Measurements from ENCODE around the gene MRPL21. TPM values are rescaled to one million over a fixed set of nuclear protein-coding genes. Genes with fewer than 3 reads are reported as not detected.

The MRPL21 gene
- total and polyA plus RNA-seq, 2 of the 13 experiments (the other 11 are each of a cell fraction or from before 2014, with no cell fraction given) = 61.5 to 100 TPM

DNA sequence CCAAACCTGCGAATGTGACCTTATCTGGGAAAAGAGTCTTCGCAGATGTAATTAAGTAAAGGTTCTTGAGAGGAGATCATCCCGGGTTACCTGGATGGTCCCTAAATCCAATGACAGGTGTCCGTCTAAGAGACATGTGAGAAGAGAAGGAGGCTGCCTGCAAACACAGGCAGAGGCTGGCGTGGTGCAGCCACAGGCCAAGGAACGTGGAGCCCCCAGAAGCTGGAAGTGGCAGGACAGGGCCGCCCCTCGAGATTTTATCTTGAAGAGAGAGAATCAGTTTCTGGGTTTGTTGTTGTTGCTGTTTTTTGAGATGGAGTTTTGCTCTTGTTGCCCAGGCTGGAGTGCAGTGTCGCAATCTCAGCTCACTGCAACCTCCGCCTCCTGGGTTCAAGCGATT lies 43.5 kb upstream of the MRPL21 start:
- Histone ChIP-seq H2AFZ (ENCODE audit: low read length) (no peak overlapping the region), H3K27ac (ENCODE audit: extremely low read length, insufficient read depth, low read length) (no peak overlapping the region), H4K20me1 (ENCODE audit: insufficient read depth, low read length) (no peaks in the 10 kb centered on the region), H3K36me3 (replicated peaks in 1 of 2; ENCODE audit: control insufficient read depth in 1 of 2, insufficient read depth in 2 of 2, low read length in 2 of 2) (no peaks in the 10 kb centered on the region), H3K27me3 (ENCODE audit: control insufficient read depth in 1 of 2, insufficient read depth in 2 of 2, low read length in 2 of 2) (peaks cover 0 to 4% of the 10 kb centered on the region in 2 experiments; a peak in 1 of 5 replicates), H3K4me3 (replicated peaks in 1 of 3; ENCODE audit: insufficient read depth in 1 of 3, low read depth in 2 of 3, low read length in 3 of 3) (no peak overlapping the region), H3K4me2 (ENCODE audit: low read depth, low read length) (no peak overlapping the region), H3K9me3 (ENCODE audit: low read length) (no peaks in the 10 kb centered on the region), H3K9ac (ENCODE audit: insufficient read depth, low read depth, low read length) (no peak overlapping the region), H3K4me1 (ENCODE audit: insufficient read depth, low read length) (no peaks in the 10 kb centered on the region), H3K79me2 (ENCODE audit: insufficient read depth, low read length) (no peaks in the 10 kb centered on the region)
- intact Hi-C loops (cut with micrococcal nuclease; ENCODE audit: unreplicated experiment) (no loop called here), in situ Hi-C loops (cut with HindIII; ENCODE audit: extremely low pct_ligation_motif_present, low pct_unique_long_range_greater_than_20kb) (no loop called here)
- FAIRE-seq (no peak), DNase-seq (ENCODE audit: low spot score) (no peak), ATAC-seq (no peak)
- POLR2A ChIA-PET = no interaction called here
- BruUV-seq (replicated peaks) = no TSS peak
- no peak for TF ChIP-seq ZNF747 (CRISPR knock-in tag; IDR thresholded peaks at IDR 0.05; ENCODE audit: borderline replicate concordance)
- no peak for TF ChIP-seq SRF (IDR thresholded peaks at IDR 0.05; ENCODE audit: low read depth, low read length)
- TF ChIP-seq, protein P1, sequence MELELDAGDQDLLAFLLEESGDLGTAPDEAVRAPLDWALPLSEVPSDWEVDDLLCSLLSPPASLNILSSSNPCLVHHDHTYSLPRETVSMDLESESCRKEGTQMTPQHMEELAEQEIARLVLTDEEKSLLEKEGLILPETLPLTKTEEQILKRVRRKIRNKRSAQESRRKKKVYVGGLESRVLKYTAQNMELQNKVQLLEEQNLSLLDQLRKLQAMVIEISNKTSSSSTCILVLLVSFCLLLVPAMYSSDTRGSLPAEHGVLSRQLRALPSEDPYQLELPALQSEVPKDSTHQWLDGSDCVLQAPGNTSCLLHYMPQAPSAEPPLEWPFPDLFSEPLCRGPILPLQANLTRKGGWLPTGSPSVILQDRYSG (CRISPR knock-in tag; IDR thresholded peaks at IDR 0.05) = no peak
- TF ChIP-seq, protein P2, sequence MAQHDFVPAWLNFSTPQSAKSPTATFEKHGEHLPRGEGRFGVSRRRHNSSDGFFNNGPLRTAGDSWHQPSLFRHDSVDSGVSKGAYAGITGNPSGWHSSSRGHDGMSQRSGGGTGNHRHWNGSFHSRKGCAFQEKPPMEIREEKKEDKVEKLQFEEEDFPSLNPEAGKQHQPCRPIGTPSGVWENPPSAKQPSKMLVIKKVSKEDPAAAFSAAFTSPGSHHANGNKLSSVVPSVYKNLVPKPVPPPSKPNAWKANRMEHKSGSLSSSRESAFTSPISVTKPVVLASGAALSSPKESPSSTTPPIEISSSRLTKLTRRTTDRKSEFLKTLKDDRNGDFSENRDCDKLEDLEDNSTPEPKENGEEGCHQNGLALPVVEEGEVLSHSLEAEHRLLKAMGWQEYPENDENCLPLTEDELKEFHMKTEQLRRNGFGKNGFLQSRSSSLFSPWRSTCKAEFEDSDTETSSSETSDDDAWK (CRISPR knock-in tag; IDR thresholded peaks at IDR 0.05) = no peak
- TF ChIP-seq MAFF (IDR thresholded peaks at IDR 0.05; ENCODE audit: low read depth, low read length) = no peak
- CTCF ChIA-PET (ENCODE audit: low intra/inter-chr PET ratio, low total read pairs) = no interaction called here
- WGBS (ENCODE audit: low lambda C conversion rate) = 47% methylated on average over 10 of the region's 11 CpGs

DNA sequence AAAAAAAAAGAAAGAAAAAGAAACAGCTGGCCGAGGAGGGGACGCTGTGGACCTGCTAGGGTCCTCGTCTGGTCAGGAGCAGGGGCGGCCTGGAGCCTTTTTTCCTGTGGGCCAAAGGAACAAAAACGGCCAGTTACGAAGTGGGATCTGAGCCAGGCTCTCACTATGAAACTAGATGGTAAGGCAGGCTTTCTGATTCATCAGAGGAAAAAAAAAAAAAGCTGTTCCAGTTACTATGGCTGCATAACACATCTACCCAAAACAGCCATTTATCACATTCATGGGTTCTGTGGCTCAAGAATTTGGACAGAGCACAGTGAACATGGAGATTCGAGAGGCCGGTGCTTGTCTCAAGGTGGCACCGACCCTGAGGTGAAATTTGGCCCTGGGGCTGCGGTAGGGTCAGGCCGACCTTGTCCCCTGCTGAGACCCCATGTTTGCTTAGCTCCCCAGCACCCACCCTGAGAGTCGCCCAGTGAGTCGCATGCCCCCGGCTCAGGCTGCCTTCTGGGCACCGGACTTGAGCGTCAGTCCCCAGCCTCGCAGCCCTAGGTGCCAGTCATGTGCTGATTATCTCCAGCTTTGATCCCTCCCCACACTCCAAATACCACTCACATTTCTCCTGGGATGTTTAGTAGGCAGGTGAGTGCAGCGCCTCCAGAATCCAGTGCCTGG lies 42.9 kb upstream of the MRPL21 start:
- H3K79me2 ChIP-seq (ENCODE audit: insufficient read depth, low read length) = no peaks in the 10 kb centered on the region
- peaks cover 0 to 4% of the 10 kb centered on the region in 2 experiments; a peak in 1 of 5 replicates for H3K27me3 ChIP-seq (ENCODE audit: control insufficient read depth in 1 of 2, insufficient read depth in 2 of 2, low read length in 2 of 2)
- ChIA-PET POLR2A (no interaction called here), CTCF (ENCODE audit: low intra/inter-chr PET ratio, low total read pairs) (no interaction called here)
- DNase-seq (ENCODE audit: low spot score) = no peak
- no peak overlapping the region for H3K4me2 ChIP-seq (ENCODE audit: low read depth, low read length)
- H3K27ac ChIP-seq (ENCODE audit: extremely low read length, insufficient read depth, low read length) = no peak overlapping the region
- no peak for FAIRE-seq
- H3K9me3 ChIP-seq (ENCODE audit: low read length) = no peaks in the 10 kb centered on the region
- no peak for ATAC-seq
- intact Hi-C loops (cut with micrococcal nuclease; ENCODE audit: unreplicated experiment) = no loop called here
- no peaks in the 10 kb centered on the region for H3K4me1 ChIP-seq (ENCODE audit: insufficient read depth, low read length)
- H3K9ac ChIP-seq (ENCODE audit: insufficient read depth, low read depth, low read length) = no peak overlapping the region
- no peak overlapping the region for H2AFZ ChIP-seq (ENCODE audit: low read length)
- H3K4me3 ChIP-seq (replicated peaks in 1 of 3; ENCODE audit: insufficient read depth in 1 of 3, low read depth in 2 of 3, low read length in 3 of 3) = no peak overlapping the region
- WGBS (ENCODE audit: low lambda C conversion rate) = 58% methylated on average over 18 of the region's 18 CpGs
- no peaks in the 10 kb centered on the region for H3K36me3 ChIP-seq (replicated peaks in 1 of 2; ENCODE audit: control insufficient read depth in 1 of 2, insufficient read depth in 2 of 2, low read length in 2 of 2)
- no TSS peak for BruUV-seq (replicated peaks)
- in situ Hi-C loops (cut with HindIII; ENCODE audit: extremely low pct_ligation_motif_present, low pct_unique_long_range_greater_than_20kb) = no loop called here
- no peaks in the 10 kb centered on the region for H4K20me1 ChIP-seq (ENCODE audit: insufficient read depth, low read length)
- TF ChIP-seq, protein P3, sequence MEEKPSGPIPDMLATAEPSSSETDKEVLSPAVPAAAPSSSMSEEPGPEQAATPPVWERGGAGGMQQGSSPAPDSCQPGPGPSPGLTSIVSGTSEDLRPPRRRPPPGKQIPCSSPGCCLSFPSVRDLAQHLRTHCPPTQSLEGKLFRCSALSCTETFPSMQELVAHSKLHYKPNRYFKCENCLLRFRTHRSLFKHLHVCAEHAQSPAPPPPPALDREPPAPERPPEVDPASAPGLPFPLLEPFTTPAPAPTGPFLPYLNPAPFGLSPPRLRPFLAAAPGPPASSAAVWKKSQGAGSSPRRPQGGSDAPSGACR (CRISPR knock-in tag; IDR thresholded peaks at IDR 0.05) = no peak
- TF ChIP-seq, protein P4, sequence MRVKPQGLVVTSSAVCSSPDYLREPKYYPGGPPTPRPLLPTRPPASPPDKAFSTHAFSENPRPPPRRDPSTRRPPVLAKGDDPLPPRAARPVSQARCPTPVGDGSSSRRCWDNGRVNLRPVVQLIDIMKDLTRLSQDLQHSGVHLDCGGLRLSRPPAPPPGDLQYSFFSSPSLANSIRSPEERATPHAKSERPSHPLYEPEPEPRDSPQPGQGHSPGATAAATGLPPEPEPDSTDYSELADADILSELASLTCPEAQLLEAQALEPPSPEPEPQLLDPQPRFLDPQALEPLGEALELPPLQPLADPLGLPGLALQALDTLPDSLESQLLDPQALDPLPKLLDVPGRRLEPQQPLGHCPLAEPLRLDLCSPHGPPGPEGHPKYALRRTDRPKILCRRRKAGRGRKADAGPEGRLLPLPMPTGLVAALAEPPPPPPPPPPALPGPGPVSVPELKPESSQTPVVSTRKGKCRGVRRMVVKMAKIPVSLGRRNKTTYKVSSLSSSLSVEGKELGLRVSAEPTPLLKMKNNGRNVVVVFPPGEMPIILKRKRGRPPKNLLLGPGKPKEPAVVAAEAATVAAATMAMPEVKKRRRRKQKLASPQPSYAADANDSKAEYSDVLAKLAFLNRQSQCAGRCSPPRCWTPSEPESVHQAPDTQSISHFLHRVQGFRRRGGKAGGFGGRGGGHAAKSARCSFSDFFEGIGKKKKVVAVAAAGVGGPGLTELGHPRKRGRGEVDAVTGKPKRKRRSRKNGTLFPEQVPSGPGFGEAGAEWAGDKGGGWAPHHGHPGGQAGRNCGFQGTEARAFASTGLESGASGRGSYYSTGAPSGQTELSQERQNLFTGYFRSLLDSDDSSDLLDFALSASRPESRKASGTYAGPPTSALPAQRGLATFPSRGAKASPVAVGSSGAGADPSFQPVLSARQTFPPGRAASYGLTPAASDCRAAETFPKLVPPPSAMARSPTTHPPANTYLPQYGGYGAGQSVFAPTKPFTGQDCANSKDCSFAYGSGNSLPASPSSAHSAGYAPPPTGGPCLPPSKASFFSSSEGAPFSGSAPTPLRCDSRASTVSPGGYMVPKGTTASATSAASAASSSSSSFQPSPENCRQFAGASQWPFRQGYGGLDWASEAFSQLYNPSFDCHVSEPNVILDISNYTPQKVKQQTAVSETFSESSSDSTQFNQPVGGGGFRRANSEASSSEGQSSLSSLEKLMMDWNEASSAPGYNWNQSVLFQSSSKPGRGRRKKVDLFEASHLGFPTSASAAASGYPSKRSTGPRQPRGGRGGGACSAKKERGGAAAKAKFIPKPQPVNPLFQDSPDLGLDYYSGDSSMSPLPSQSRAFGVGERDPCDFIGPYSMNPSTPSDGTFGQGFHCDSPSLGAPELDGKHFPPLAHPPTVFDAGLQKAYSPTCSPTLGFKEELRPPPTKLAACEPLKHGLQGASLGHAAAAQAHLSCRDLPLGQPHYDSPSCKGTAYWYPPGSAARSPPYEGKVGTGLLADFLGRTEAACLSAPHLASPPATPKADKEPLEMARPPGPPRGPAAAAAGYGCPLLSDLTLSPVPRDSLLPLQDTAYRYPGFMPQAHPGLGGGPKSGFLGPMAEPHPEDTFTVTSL (CRISPR knock-in tag; IDR thresholded peaks at IDR 0.05; ENCODE audit: borderline replicate concordance) = no peak
- no peak for TF ChIP-seq ZNF234 (CRISPR knock-in tag; conservative IDR thresholded peaks at IDR 0.05)

Data from HepG2 (cell line).